SK-N-SH (cell line): ENCODE measurements around the gene MGA. TPM values are rescaled to one million over a fixed set of nuclear protein-coding genes. Genes with fewer than 3 reads are reported as not detected.

Source experiments
- CTCF ChIA-PET: fragments of 300-600, 350-600 bp; formaldehyde crosslinking; extraction: SDS; loops from one replicate; lab custom pipeline; 2021; lab: Yijun Ruan, JAX
- POLR2A ChIA-PET: fragments of 350-600 bp; sonication (Branson Sonifier 250); formaldehyde crosslinking; extraction: SDS; loops from one replicate; lab custom pipeline; 2020; ENCODE audit warnings: antibody characterized with exemption, inconsistent platforms; lab: Yijun Ruan, JAX
- DNase-seq: peaks from one replicate; pipeline ENCODE4 v3.0.0; 2012
- H2AFZ ChIP-seq: fragments of 200-600 bp; sonication (generic); 2 replicates; pipeline ENCODE4 v1.8.1; 2016; ENCODE audit warnings: antibody characterized with exemption, mild to moderate bottlenecking, low read depth
- H3F3A ChIP-seq: fragments of 200-600 bp; sonication (generic); replicated peaks from 2 replicates; pipeline ENCODE3; 2016; ENCODE audit warnings: antibody characterized with exemption, mild to moderate bottlenecking; ENCODE audit not compliant: insufficient read depth
- H3K27ac ChIP-seq, 2 experiments: fragments of 200-500 bp in 1 of 2; fragments of 200-600 bp in 1 of 2; sonication (Bioruptor generic) in 1 of 2; sonication (generic), shearing (Covaris generic) in 1 of 2; 2 replicates each; pipeline versions ENCODE4 v1.5.1 to v1.6.1; 2014 to 2016; ENCODE audit warnings: low read depth in 2 of 2, inconsistent platforms in 1 of 2, low read length in 1 of 2, mild to moderate bottlenecking in 1 of 2, mixed read lengths in 1 of 2
- H3K27me3 ChIP-seq: fragments of 200-600 bp; sonication (generic), shearing (Covaris generic); 2 replicates; pipeline ENCODE4 v1.6.1; 2016; ENCODE audit warnings: mixed run types; ENCODE audit not compliant: insufficient read depth
- H3K36me3 ChIP-seq, 2 experiments: fragments of 200-500 bp in 1 of 2; fragments of 200-600 bp in 1 of 2; sonication (Bioruptor generic) in 1 of 2; sonication (generic) in 1 of 2; replicated peaks in 1 of 2; 2 replicates each; pipeline versions ENCODE3 to v1.5.1; 2014 to 2016; ENCODE audit warnings: low read length in 1 of 2, mild to moderate bottlenecking in 1 of 2; ENCODE audit not compliant: insufficient read depth in 2 of 2, control insufficient read depth in 1 of 2
- H3K4me1 ChIP-seq, 2 experiments: fragments of 200-500 bp in 1 of 2; fragments of 200-600 bp in 1 of 2; sonication (Bioruptor generic) in 1 of 2; sonication (generic), shearing (Covaris generic) in 1 of 2; 2 replicates each; pipeline versions ENCODE4 v1.5.1 to v1.6.1; 2014 to 2016; ENCODE audit warnings: low read depth in 1 of 2, low read length in 1 of 2, mixed run types in 1 of 2; ENCODE audit not compliant: insufficient read depth in 2 of 2, control insufficient read depth in 1 of 2
- H3K4me2 ChIP-seq: fragments of 200-600 bp; sonication (generic), shearing (Covaris generic); 2 replicates; pipeline ENCODE4 v1.6.1; 2017; ENCODE audit warnings: mixed run types
- H3K4me3 ChIP-seq, 2 experiments: fragments of 200-500 bp in 1 of 2; fragments of 200-600 bp in 1 of 2; sonication (Bioruptor generic) in 1 of 2; sonication (generic), shearing (Covaris generic) in 1 of 2; 2 replicates each; pipeline versions ENCODE4 v1.5.1 to v1.8.1; 2014 to 2016; ENCODE audit warnings: low read depth in 2 of 2, inconsistent platforms in 1 of 2, low read length in 1 of 2, mild to moderate bottlenecking in 1 of 2, mixed read lengths in 1 of 2, moderate library complexity in 1 of 2
- H3K79me2 ChIP-seq: fragments of 200-600 bp; sonication (generic); 2 replicates; pipeline ENCODE4 v1.8.1; 2017; ENCODE audit warnings: mild to moderate bottlenecking; ENCODE audit not compliant: insufficient read depth
- H3K9ac ChIP-seq: fragments of 200-600 bp; sonication (generic); 2 replicates; pipeline ENCODE4 v1.6.1; 2017; ENCODE audit warnings: mixed run types
- H3K9me2 ChIP-seq: fragments of 200-600 bp; sonication (generic); 2 replicates; pipeline ENCODE4 v1.6.1; 2017; ENCODE audit warnings: mixed run types
- H3K9me3 ChIP-seq: fragments of 200-600 bp; sonication (generic); 2 replicates; pipeline ENCODE4 v1.6.1; 2017; ENCODE audit warnings: mixed run types, mild to moderate bottlenecking, moderate library complexity
- H4K20me1 ChIP-seq: fragments of 200-600 bp; sonication (generic); 2 replicates; pipeline ENCODE4 v1.6.1; 2017; ENCODE audit warnings: mild to moderate bottlenecking, mixed run types; ENCODE audit not compliant: insufficient read depth
- CTCF ChIP-seq: fragments of 200-600 bp; sonication (generic); IDR thresholded peaks from 2 replicates; pipeline ENCODE4 v1.6.1; 2017; ENCODE audit warnings: antibody characterized with exemption, mild to moderate bottlenecking, moderate library complexity
- FOSL2 ChIP-seq: IDR thresholded peaks from 2 replicates; pipeline ENCODE4 v1.4.0; 2012; ENCODE audit warnings: low read depth, mild to moderate bottlenecking, moderate library complexity, borderline replicate concordance
- FOXJ3 ChIP-seq: sonication (generic); formaldehyde crosslinking; IDR thresholded peaks from 2 replicates; pipeline ENCODE4 v1.5.1; 2020; ENCODE audit warnings: mild to moderate bottlenecking, missing genetic modification reagents
- FOXM1 ChIP-seq: IDR thresholded peaks from 2 replicates; pipeline ENCODE4 v1.4.0; 2012; ENCODE audit warnings: low read depth, mild to moderate bottlenecking
- GABPA ChIP-seq: IDR thresholded peaks from 2 replicates; pipeline ENCODE4 v1.4.0; 2012; ENCODE audit warnings: low read depth, mild to moderate bottlenecking
- GATA2 ChIP-seq: sonication (generic); formaldehyde crosslinking; IDR thresholded peaks from 2 replicates; pipeline ENCODE4 v1.5.0; 2020; ENCODE audit warnings: mild to moderate bottlenecking, missing genetic modification reagents
- JUND ChIP-seq: IDR thresholded peaks from 2 replicates; pipeline ENCODE4 v1.4.0; 2012
- MEF2A ChIP-seq: IDR thresholded peaks from 2 replicates; pipeline ENCODE4 v1.4.0; 2012; ENCODE audit warnings: low read depth, borderline replicate concordance
- MXI1 ChIP-seq: IDR thresholded peaks from 2 replicates; pipeline ENCODE4 v1.6.1; 2012; ENCODE audit warnings: mild to moderate bottlenecking, low read depth, low read length, improper control_type of control experiment
- PBX3 ChIP-seq: IDR thresholded peaks from 2 replicates; pipeline ENCODE4; 2012
- POLR2AphosphoS5 ChIP-seq: IDR thresholded peaks from 2 replicates; pipeline ENCODE4 v1.6.1; 2012; ENCODE audit warnings: low read depth, low read length
- RAD21 ChIP-seq: IDR thresholded peaks from 2 replicates; pipeline ENCODE4 v1.6.1; 2012; ENCODE audit warnings: mild to moderate bottlenecking, low read length
- REST ChIP-seq: IDR thresholded peaks from 2 replicates; pipeline ENCODE4 v1.6.1; 2012; ENCODE audit warnings: mild to moderate bottlenecking, low read depth, low read length, moderate library complexity
- RXRA ChIP-seq: IDR thresholded peaks from 2 replicates; pipeline ENCODE4 v1.4.0; 2012; ENCODE audit warnings: low read depth, mild to moderate bottlenecking, borderline replicate concordance
- TCF12 ChIP-seq: IDR thresholded peaks from 2 replicates; pipeline ENCODE4 v1.4.0; 2012
- TEAD4 ChIP-seq: IDR thresholded peaks from 2 replicates; pipeline ENCODE4 v1.4.0; 2012; ENCODE audit warnings: mild to moderate bottlenecking, borderline replicate concordance; ENCODE audit not compliant: insufficient read depth
- USF1 ChIP-seq: IDR thresholded peaks from 2 replicates; pipeline ENCODE4 v1.4.0; 2012; ENCODE audit warnings: low read depth, borderline replicate concordance
- USF2 ChIP-seq: fragments of 150-350 bp; IDR thresholded peaks from 2 replicates; pipeline ENCODE4 v1.6.1; 2017; ENCODE audit warnings: antibody characterized with exemption, low read length, low read depth, borderline replicate concordance
- YY1 ChIP-seq: IDR thresholded peaks from 2 replicates; pipeline ENCODE4 v1.4.0; 2012; ENCODE audit warnings: low read depth, mild to moderate bottlenecking
- ZBTB33 ChIP-seq: IDR thresholded peaks from 2 replicates; pipeline ENCODE4 v1.4.0; 2012; ENCODE audit warnings: low read depth, borderline replicate concordance
- WGBS: methylation state at CpG from one replicate; pipeline ENCODE4 v1.1.6; 2017; ENCODE audit warnings: low lambda C conversion rate; 5-methylcytosine and 5-hydroxymethylcytosine counted together
- polyA plus RNA-seq, 3 experiments: library from polyadenylated mRNA; depleted of rRNA; stranded (reverse); fragments of >200 nt; gene quantifications; 2 replicates each; pipeline ENCODE4 v1.2.3, GENCODE V29; 2012

MGA gene
- polyA plus RNA-seq, 1 of the 3 experiments (the other 2 are of a cell fraction) = 2.3 TPM

- WGBS = 77% methylated on average over 5 of the region's 5 CpGs
- no peak for DNase-seq
- Histone ChIP-seq H3F3A (peaks cover 28% of the 10 kb centered on the region), H3K27ac (peak overlapping the region; percentile 87 to 89; a peak in 2 of 4 replicates), H2AFZ (no peak overlapping the region), H3K9me2 (no peaks in the 10 kb centered on the region), H3K36me3 (peaks cover 1 to 25% of the 10 kb centered on the region in 2 experiments), H4K20me1 (no peaks in the 10 kb centered on the region), H3K4me3 (peak overlapping the region; percentile 76 to 88; a peak in 3 of 4 replicates), H3K9ac (peak overlapping the region; percentile 79; the same call in 1 of the 2 replicates), H3K9me3 (no peaks in the 10 kb centered on the region), H3K4me2 (peak overlapping the region; percentile 97), H3K79me2 (peaks cover 36% of the 10 kb centered on the region), H3K4me1 (peaks cover 23 to 25% of the 10 kb centered on the region in 2 experiments), H3K27me3 (no peaks in the 10 kb centered on the region)
- POLR2A ChIA-PET = interaction anchor here (1.6 to 2.5 kb wide), 3 partner anchors 14 to 215 kb away, joined by 3 to 13 read pairs (median 5); no protein-coding TSS in a partner anchor
- TF ChIP-seq RXRA = no peak
- TF ChIP-seq USF1 = no peak
- TF ChIP-seq PBX3 = no peak
- no peak for TF ChIP-seq JUND
- no peak for TF ChIP-seq FOSL2
- TF ChIP-seq REST = no peak
- no peak for TF ChIP-seq FOXM1
- TF ChIP-seq ZBTB33 = no peak
- no peak for TF ChIP-seq MEF2A
- TF ChIP-seq GATA2 (CRISPR knock-in tag) = no peak
- TF ChIP-seq CTCF = no peak
- no peak for TF ChIP-seq TEAD4
- TF ChIP-seq USF2 = no peak
- TF ChIP-seq MXI1 = no peak
- no peak for TF ChIP-seq FOXJ3
- TF ChIP-seq YY1 = no peak
- no peak for TF ChIP-seq GABPA
- no peak for TF ChIP-seq TCF12
- TF ChIP-seq RAD21 = no peak
- no peak for TF ChIP-seq POLR2AphosphoS5
- CTCF ChIA-PET = interaction anchor here (0.6 to 6.9 kb wide), 31 partner anchors 9 to 308 kb away, joined by 3 to 114 read pairs (median 4); no protein-coding TSS in a partner anchor
Observed at GRCh38 chr15:41773332-41773728, 113.1 kb downstream of the MGA start.
